NT2/D1 (cell line): Measurements from ENCODE around the gene BCAS4.

Source experiments
- YY1 ChIP-seq: IDR thresholded peaks from 2 replicates; pipeline ENCODE4 v1.6.1; 2011; ENCODE audit not compliant: insufficient read length, insufficient read depth
- ZNF274 ChIP-seq: IDR thresholded peaks from 2 replicates; pipeline ENCODE4 v1.6.1; 2011; ENCODE audit warnings: mild to moderate bottlenecking, low read depth, low read length

DNA sequence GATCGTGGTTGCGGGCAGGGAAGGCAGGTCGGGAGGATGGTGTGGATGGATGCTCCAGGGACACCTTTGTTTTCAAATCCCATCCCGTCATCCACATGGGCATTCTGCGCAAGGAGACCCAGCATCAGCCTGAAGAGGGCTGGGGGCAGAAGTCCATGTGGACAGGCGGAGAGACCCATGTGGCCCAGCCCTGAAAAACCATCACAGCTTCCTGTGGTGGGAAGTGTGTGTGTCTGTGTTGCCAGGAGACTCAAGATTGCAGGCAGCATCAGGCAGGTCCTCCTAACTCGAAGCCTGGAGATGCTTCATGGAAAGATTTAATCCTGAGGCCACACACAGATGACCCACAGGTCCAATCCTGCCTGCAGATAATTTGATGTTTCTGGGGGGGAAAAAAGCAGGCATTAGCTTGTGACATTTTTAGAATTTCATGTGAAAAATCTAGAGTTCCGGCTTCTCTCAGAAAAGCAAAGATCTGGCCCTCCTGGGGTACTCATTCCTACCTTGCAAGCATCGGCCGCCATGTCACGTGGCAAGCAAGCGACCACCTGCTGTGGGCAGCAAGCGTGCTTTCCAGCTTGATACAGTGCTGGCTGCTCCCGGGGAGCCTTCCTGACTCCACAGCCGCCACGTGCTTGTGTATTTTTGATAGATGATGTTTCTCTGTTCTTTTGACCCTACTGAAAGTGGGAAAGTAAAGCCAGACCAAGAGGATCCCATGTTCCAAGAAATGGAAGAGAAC, 25.8 kb downstream of the BCAS4 start:
- TF ChIP-seq ZNF274 = no peak
- no peak for TF ChIP-seq YY1
